ENCODE results near the gene PTRHD1.

- TF ChIP-seq POLR2A (IDR thresholded peaks at IDR 0.05) (no peak), CTCF (IDR thresholded peaks at IDR 0.05) (no peak)
Observed at GRCh38 chr2:24816404-24816803, 23.2 kb upstream of the PTRHD1 start.

Measured in ovary (tissue), 3 donors.